NCI-H69 (cell line): ENCODE results near the gene CDKAL1.
"Not testable (repeated sequence)": the region's sequence is repeated elsewhere in the genome, so short reads cannot be mapped to it uniquely, and the experiment has no call there.

Source experiments
- DNase-seq: peaks from one replicate; lab custom pipeline; 2025; lab: John Stamatoyannopoulos, UW

CDKAL1 gene

DNA sequence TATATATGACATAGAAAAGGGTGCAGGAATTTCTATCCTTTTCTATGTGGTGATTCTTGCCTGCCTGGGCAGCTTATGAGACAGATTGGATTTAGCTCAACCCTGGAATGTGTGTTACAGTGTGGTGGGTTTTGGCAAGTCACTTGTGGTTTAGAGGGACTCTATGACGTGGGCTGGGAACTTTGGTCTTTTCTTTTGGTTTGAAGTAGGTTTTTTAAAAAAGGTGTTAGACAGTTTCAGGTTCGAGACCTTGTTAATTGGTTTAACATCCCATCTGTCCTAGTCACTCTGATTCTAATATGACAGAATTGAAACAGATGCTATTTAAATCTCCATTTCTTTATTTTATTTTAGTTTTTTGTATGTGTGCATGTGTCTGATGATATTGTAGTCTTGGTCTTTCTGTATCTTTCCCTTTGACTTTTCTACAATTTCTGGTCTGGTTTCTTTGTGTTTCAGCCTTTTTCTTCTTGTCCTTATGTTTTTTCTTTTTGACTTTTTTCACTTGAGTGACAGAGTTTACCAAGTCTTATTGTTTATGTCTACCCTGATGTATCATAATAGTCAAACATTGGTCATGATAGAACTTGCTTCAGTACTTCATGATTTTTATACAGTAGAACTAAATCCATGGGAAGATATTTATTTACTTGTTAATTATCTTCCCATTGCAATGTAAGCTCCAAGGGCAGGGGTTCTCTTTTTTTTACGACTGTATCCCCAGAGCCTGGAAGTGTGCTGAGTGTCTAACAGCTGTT lies 174.3 kb downstream of the CDKAL1 start:
- DNase-seq: peak; percentile 80

DNA sequence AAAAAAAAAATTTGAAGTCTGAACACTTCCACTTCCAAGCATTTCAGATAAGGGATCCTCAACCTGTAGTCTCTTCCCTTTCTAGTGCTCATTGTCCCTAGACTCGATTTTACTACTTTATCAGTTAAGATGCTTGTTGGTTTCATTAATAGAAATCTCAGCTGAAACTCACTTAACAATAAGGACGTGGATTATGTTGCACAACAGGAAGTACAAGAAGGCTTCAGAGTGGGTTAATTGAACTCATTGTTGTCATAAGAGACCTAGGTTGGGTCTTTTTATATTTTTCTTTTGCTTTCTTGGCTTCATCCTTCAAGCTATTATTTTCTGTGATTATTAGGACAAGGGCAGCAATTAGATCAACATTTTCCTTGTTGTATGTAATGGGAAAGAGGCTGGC lies 175.2 kb downstream of the CDKAL1 start:
- DNase-seq: no peak

DNA sequence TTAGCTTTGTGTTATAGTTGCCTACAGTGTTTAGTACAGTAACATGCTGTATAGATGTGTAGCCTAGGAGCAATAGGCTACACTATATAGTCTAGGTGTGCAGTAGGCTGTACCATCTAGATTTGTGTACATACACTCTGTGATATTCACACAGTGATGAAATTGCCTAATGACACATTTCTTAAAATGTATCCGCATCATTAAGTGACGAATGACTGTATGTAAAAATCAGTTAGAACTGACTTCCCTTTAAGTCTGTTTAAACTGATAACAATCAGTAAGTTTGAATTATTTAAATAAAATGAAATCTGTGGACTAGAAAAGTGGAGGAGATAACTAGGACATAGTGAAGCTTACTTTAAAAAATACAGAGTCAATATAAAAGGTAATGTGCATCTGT lies 176.1 kb downstream of the CDKAL1 start:
- no peak for DNase-seq

DNA sequence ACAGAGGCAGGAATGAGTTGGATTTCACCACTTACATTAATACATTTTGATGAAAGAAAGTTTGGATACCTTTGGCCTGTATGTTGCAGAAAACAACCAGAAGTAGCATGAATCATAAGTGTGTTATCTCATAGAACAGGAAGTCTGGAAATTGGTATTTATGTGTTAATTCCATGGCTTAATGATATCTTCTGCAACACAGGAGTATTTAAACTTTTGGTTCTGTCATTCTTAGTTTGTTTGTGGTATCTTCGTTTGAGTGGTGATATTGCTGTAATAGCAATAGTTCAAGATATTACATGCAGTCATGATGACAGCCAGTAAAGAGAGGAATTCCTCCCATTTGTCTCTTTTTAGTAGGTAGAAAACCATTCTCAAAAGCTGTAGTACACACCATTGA lies 177.3 kb downstream of the CDKAL1 start:
- DNase-seq: no peak

DNA sequence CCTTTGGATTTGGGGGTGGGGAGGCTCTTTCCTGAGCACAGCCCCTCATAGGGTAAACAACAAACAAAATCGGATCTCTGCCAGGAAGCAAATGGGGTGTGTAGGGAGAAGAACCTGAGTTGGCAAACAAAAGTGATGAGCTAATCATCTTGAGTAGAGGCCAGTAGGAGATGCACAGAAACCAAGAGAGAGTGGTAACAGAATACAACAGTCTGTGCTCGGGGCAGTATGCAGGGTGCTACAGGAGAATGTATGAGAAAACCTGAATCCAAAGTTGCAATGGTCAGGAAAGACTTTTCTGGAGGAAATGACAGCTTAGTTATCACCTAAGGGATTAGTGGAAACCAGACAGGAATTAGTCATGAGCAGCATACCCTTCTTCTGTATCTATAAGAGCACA lies 177.8 kb downstream of the CDKAL1 start:
- DNase-seq: no peak

DNA sequence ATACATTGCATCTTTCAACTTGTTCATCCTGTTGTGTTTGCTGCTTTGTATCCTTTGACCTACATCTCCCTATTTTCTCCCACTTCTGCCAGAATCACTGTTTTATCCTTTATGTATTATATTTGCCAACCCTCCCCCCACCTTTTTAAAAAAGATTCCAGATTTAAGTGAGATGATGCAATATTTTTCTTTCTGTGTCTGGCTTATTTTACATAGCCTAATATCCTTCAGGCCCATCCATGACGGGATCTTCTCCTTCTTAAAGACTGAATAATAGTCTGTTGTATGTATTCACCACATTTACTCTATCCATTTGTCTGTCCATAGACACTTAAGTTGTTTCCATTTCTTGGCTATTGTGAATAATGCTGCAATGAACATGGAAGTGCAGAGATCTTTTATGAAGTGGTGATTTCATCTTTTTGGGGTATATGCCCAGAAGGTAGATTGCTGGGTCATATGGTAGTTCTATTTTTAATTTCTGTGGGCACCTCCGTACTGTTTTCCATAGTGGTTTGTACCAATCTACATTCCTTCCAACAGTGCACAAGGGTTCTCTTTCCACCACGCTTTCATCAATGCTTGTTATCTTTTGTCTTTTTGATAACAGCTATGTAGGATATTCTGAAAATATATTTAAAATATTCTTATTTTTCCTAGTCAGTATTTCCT lies 181.0 kb downstream of the CDKAL1 start:
- DNase-seq: no peak

DNA sequence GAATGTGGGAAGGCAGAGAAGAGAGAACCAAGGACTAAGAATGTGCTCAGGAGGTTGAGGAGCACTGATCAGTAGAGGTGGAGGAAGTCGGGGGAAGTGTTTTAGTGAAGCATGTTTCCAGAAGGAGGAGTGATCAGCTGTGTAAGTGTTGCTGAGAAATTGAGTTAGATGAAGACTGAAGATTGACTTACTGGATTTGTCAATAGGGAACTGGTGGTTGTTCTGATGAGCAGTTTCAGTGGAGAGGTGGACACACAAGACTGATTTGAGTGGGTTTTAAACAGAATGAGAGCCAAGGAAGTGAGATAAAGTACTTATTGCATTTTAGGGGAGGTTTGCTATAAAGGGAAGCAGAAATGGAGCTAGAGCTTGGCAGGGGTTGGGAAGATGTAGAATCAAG lies 182.6 kb downstream of the CDKAL1 start:
- peak; percentile 34 for DNase-seq

DNA sequence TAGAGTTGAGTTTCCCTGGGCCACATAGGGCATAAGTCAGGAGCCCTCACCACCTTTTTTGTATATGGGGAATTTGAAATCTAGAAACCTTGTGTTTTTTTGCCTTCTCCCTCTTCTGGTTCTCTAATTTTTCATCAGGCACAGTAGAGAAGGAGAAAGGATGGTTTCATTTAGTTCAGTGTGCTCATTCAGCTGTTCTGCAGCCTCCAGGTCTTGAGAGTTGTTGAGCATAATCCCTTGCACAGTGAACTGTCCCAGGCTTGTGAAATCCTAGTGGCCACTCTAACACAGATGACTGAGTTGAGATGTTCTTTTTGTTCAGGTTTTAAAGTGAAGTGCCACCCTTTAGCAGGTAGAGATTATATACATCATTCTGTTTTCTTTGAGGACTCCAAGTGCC lies 183.5 kb downstream of the CDKAL1 start:
- no peak for DNase-seq

DNA sequence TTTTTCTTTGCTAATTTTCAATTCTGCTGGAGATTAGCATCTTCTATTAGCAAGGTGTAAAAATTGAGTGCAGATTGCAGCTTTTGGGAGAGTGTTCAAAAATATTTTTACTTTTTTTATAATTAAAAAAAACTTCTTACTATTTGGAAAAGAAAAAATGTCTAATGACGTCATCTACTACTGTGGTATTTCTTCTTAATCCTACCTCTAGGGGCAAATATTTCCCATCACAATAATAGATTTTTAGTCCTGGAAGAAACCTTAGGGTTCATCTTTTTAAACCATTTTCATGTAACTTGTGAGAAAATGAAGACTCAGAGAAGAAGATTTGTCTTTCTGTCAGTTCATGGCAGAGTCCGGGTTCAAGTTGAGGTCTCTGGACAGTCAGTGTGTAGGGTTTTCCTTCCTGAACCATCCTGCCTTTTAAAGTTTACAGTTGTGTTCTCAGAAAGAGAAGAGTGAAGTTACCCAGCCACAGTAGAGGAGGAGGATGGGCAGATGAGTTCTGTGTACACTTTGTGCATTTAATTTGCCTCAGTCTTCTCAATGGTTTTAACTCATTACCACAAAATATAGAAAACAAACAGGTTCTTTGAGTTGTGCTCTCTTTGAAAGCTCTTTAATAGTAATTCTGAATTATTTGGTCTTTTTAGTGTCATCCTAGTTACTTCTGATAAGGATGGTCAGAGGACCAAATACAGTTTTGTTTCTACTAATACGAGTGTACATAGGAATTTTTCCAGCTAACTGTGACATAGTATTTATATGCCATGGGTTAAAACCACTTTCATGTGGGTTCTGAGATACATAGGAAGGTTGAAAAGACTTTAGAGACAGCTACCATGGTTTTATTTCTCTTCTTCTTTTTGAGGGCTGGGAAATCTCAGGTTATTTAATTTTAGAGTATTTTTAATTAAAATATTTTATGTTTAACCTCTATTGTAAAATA lies 184.7 kb downstream of the CDKAL1 start:
- no peak for DNase-seq

DNA sequence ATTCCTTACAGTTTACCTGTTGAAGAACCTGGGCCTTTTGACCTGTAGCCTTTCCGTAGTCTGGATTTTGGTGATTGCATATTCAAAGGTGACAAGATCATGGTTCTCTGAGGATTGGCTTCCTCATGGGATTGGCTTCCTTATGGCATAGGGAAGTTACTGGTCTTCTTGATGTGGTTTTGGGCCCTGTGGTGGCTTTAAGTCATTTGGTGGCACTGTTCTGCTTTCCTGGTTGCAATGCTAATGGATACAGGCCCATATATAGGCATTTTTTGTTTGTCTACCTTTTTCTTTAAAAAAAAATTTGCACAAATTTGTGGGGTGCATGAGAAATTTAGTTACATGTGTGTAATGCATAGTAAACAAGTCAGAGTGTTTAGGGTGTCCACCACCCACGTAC lies 185.7 kb downstream of the CDKAL1 start:
- DNase-seq: peak; percentile 36

DNA sequence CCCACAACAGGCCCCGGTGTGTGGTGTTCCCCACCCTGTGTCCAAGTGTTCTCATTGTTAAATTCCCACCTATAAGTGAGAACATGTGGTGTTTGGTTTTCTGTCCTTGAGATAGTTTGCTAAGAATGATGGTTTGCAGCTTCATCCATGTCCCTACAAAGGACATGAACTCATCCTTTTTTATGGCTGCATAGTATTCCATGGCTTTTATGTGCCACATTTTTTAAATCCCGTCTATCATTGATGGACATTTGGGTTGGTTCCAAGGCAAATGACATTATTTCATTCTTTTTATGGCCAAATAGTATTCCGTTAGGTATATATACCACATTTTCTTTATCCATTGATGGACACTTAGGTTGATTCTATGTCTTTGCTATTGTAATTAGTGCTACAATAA lies 186.9 kb downstream of the CDKAL1 start:
- not testable (repeated sequence) for DNase-seq

DNA sequence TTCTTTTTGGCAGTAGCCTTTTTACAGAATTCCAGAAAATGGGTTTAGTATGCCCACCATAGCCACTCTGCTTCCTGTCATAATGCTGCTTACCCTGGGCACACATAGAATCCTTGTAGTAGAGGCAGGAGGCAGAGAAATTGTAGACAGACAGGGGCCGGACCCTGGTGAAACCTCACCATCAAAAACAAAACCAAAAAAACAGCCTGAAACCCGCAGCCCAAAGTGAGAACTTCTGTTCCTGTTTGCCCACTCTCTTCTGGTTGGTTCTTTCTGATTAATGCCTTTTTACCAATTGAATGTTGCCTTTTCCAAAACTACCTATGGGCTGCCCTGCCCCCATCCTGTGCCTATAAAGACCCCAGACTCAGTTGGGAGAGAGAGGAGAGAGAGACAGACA lies 188.2 kb downstream of the CDKAL1 start:
- no peak for DNase-seq

DNA sequence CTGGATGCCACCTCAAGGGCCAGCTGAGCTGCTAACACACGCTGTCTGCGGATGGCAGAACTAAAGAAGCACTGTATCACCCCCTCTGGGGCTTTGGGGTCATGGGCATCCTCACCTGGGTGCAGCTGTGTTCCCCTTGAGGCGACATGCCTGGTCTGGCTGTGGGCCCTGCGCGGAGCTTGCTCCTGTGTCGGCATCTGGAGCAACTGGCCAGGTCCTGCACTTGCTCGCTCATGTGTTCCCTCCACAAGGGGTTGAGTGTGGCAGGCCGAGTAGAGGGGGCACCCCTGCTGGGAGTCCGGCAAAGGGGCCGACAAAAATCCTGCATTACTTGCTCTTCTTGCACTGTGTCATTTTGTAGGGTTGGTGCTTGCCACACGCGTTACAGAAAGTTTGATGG lies 189.0 kb downstream of the CDKAL1 start:
- DNase-seq: no peak

DNA sequence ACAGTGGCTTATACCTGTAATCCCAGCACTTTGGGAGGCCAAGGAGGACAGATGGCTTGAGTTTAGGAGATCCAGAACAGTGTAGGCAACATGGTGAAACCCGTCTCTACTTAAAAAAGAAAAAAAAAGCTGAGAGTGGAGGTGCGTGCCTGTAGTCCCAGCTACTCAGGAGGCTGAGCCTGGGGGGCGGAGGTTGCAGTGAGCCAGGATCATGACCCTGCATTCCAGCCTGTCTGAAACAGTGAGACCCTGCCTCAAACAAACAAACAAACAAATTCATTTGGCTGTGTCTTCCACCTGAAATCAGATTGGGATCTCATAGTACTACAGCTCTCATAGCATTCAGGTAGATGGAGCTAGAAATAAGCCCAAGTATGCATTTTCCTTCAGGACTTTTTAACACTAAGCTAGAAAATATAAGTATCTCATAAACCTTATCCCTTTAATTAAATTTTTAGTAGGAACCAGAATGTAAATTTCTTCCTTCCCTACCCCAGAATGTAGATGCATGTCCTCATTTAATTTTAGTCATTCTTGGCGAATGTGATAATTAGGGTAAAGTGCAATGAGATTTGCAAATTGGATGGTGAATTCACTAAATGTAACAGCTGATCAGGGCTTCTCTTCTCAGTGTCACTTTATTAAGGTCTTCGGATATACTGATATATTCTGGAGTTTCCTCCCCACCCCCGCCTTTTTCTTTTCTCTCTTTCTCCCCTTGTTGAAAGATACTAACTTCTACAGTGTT lies 190.4 kb downstream of the CDKAL1 start:
- no peak for DNase-seq

DNA sequence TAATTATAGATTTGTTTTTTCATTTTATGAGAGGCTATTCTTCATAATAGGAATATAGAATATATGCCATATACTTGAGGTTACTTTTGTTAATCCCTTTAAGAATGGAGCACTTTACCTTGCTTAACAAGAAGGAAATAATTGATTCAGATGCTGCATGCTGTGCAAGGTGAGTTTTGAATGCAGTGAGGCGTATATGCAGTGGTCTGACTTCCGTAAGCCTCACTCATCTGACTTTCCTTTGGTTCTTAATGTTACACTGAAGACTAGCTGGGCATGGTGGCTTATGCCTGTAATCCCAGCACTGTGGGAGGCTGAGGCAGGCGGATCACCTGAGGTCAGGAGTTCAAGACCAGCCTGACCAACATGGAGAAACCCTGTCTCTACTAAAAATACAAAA lies 191.0 kb downstream of the CDKAL1 start:
- DNase-seq: peak; percentile 33

DNA sequence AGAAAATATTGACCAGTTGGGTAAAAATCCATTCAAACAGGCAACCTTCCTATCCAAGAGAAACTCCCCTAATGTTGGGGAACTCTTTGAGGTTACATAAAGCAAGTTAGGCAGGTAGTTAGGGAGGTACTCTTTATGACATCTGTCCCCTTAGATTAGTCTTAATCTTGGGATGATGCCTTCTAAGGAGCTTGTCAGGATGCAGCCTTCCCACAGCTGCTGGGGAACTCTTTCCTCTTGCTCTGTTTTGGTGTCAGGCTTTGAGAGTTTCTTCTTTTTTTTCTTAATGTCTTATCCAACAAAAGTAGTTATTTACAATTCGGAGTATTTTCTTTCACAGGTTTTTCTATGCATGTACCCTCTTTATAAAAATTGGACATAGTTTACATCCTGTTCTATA lies 194.8 kb downstream of the CDKAL1 start:
- no peak for DNase-seq

DNA sequence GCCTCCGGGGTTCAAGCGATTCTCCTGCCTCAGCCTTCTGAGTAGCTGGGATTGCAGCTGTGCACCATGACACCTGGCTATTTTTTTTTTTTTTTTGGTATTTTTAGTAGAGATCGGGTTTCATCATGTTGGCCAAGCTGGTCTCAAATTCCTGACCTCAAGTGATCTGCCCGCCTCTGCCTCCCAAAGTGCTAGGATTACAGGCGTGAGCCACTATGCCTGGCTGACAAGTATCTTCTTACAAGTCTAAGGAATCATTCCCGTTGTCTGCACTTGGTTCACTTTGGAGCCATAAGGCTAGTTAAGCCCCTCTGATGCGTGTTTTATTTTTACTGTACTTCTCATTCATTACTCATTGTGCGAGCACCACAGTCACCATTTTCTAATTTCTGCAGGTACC lies 198.1 kb downstream of the CDKAL1 start:
- DNase-seq: peak; percentile 70

DNA sequence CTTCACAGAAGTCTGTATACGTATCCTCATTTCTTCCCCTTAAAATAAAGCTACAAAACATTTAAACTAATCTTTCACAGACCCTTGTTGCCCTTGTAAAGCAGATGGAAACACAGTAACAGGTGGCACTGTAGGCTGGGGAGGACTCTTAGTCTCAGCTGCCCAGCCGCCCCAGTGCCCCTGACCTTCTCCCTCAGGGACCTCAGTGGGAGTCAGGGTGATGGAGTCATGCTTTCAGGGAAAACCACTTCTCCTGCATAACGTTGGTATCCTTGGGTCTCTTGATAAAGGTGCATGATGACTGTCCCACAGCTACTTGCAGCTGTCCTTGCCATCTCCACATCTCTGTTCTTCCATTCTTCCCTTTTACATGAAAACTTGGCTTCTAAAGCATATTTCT lies 198.6 kb downstream of the CDKAL1 start:
- peak; percentile 55 for DNase-seq

DNA sequence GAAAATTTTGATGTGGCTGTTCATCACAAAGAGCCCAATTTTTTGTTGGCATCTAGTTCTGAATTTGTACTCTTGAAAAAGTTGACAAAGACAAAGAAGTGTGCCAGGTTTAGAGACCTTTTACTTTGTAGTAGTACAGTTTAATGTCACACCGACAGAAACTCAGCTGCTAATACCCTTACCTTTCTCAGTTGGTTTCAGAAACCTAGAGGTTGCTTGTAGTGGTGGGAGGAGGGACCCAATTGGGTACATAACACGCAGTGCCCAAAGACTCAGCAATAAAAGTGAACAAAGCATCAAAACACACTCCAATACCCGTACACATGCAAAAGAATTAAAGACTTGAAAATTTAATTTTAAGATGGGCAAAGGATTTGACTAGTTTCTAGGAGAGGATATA lies 203.7 kb downstream of the CDKAL1 start:
- DNase-seq: no peak

DNA sequence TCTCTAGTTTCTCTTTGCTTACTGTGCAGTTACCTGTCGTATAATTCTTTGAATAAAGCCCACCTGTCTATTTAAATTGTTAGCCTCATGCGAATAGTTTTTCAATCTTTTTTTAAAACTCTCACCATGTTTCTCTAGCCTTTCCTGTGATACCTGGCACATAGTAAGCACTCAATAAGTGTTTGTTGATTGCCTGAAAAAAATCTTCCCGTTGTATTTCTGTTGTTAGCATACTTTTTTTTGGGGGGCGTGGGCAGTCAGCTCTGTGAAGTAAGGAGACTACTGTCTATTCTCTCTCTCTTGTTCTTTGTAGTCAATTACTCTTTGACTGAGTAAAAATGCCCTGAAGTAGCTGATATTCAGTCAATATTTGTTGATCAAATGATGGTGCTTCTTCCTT lies 205.8 kb downstream of the CDKAL1 start:
- no peak for DNase-seq

DNA sequence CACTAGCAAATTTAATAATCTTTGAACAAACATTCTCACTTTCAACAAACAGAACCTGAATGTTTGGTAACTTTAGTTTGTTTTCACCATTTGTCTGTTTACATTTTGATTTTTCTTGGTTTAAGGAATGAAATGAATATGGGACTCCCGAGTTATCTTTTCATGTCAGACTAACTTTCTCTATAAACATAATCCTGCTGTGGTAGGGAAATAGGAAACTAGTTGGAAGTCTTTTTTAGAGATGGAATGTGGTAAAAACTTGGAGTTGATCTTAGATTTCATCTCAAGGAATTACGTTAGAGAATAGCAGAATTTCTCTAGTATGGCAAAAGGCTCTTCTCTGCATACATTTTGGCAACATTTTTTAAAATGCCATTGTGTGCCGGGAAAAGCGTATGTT lies 206.5 kb downstream of the CDKAL1 start:
- no peak for DNase-seq

DNA sequence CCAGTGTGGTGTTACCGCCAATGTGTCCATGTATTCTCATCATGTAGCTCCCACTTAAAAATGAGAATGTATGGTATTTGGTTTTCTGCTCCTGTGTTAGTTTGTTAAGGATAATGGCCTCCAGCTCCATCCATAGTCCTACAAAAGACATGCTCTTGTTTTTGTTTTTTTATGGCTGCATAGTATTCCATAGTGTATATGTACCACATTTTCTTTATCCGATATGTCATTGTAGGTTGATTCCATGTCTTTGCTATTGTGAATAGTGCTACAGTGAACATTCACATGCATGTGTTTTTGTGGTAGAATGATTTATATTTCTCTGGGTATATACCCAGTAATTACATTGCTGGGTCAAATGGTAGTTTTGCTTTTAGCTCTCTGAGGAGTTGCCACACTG lies 207.2 kb downstream of the CDKAL1 start:
- DNase-seq: no peak
